Measurements from ENCODE around the gene E2F4.

E2F4 gene

DNA sequence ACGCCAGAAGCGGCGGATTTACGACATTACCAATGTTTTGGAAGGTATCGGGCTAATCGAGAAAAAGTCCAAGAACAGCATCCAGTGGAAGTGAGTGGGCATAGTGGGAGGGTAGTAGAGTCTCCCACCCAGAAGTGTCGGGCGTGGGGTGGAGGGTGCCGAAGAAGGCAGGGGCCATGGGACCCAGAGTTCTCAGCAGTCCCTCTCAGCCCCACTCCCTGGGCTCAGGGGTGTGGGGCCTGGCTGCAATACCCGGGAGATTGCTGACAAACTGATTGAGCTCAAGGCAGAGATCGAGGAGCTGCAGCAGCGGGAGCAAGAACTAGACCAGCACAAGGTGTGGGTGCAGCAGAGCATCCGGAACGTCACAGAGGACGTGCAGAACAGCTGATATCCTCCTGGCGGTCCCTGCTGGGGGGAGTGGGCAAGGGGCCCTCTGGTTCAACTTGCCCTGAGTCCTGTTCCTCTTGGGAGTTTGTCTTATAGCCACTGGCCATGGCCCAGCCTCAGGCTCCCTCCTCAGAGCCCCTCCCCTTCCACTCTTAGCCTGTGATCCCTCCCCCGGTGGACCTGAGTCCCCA lies 916 bp downstream of the E2F4 start:
- CTCF ChIA-PET = interaction anchor here (1.0 to 1.5 kb wide), 2 partner anchors 23 to 175 kb away, joined by 4 read pairs; no protein-coding TSS in a partner anchor

DNA sequence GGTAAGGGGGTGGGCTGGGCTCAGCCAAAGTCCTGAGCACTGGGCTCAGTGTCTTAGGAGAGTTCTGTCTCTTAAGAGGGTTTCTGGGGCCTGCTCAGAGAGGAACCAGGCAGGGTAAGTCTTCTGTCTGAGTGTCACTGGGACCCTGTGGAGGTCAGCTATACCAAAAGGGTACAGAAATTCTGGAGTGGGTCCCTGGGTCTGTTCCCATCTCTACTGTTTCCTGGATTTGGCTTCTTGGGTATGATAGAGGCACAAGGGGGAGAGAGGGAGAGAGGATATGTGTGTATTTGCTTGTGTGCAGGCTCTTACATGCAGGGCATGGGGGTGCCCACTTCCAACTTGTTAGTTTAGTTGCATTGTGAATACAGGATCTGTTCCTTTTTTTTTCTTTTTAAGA lies 1.6 kb downstream of the E2F4 start:
- TF ChIP-seq, protein P1, sequence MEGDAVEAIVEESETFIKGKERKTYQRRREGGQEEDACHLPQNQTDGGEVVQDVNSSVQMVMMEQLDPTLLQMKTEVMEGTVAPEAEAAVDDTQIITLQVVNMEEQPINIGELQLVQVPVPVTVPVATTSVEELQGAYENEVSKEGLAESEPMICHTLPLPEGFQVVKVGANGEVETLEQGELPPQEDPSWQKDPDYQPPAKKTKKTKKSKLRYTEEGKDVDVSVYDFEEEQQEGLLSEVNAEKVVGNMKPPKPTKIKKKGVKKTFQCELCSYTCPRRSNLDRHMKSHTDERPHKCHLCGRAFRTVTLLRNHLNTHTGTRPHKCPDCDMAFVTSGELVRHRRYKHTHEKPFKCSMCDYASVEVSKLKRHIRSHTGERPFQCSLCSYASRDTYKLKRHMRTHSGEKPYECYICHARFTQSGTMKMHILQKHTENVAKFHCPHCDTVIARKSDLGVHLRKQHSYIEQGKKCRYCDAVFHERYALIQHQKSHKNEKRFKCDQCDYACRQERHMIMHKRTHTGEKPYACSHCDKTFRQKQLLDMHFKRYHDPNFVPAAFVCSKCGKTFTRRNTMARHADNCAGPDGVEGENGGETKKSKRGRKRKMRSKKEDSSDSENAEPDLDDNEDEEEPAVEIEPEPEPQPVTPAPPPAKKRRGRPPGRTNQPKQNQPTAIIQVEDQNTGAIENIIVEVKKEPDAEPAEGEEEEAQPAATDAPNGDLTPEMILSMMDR (conservative IDR thresholded peaks at IDR 0.05; ENCODE audit: low read depth) = no peak
- CTCF ChIA-PET = interaction anchor here (0.5 to 1.5 kb wide), 3 partner anchors 24 to 642 kb away, joined by 4 to 5 read pairs (median 4); no protein-coding TSS in a partner anchor
- DNase-seq (ENCODE audit: low spot score) = no peak
- H3K27ac ChIP-seq = peak overlapping the region; percentile 92
- POLR2A ChIA-PET (ENCODE audit: low non-redundant PET) = interaction anchor here (1.3 kb wide), 1 partner anchor 11 kb away, joined by 3 read pairs; no protein-coding TSS in a partner anchor

More for the DNA sequence above, 916 bp downstream of the E2F4 start:
- TF ChIP-seq, protein P1 (conservative IDR thresholded peaks at IDR 0.05; ENCODE audit: low read depth) = no peak
- DNase-seq (ENCODE audit: low spot score) = no peak
- POLR2A ChIA-PET (ENCODE audit: low non-redundant PET) = interaction anchor here (0.7 to 1.3 kb wide), 2 partner anchors 11 to 46 kb away, joined by 3 read pairs; no protein-coding TSS in a partner anchor
- peak overlapping the region; percentile 74 for H3K27ac ChIP-seq

DNA sequence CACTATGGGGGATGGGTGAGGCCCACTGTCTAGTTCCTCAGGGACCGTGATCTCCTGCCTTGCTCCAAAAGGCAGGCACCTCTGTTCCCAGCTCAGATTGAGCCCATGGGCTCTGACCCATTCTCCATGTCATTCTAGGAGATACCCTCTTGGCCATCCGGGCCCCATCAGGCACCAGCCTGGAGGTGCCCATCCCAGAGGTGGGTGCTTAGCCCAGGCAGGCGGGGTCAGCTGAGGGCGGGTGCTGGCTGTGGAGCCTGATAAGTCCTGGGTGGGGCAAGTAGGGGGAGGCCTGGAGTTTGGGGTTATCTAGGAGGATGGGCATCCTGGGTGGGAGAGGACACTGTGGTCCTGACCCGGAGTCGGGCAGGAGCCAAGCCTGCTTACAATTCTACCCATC lies 2.3 kb downstream of the E2F4 start:
- peak overlapping the region; percentile 92 for H3K27ac ChIP-seq
- POLR2A ChIA-PET (ENCODE audit: low non-redundant PET) = no interaction called here
- DNase-seq (ENCODE audit: low spot score) = no peak
- TF ChIP-seq, protein P1 (conservative IDR thresholded peaks at IDR 0.05; ENCODE audit: low read depth) = no peak
- CTCF ChIA-PET = interaction anchor here (0.5 kb wide), 1 partner anchor 641 kb away, joined by 5 read pairs; no protein-coding TSS in a partner anchor

DNA sequence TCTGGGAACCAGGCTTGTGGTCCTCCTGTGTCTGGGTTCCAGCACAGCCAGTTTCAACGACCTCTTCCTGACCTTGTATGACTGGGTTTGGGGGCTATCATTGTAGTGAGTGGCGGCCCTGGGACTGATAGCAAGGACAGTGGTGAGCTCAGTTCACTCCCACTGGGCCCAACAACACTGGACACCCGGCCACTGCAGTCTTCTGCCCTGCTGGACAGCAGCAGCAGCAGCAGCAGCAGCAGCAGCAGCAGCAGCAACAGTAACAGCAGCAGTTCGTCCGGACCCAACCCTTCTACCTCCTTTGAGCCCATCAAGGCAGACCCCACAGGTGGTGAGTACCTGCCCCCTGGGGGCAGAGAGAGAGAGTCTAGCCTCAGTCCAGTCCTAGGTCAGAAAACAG lies 3.7 kb downstream of the E2F4 start:
- POLR2A ChIA-PET (ENCODE audit: low non-redundant PET) = interaction anchor here (0.7 kb wide), 1 partner anchor 21 kb away, joined by 3 read pairs; no protein-coding TSS in a partner anchor
- peak overlapping the region; percentile 92 for H3K27ac ChIP-seq
- TF ChIP-seq, protein P1 (conservative IDR thresholded peaks at IDR 0.05; ENCODE audit: low read depth) = no peak
- no peak for DNase-seq (ENCODE audit: low spot score)
- CTCF ChIA-PET = interaction anchor here (0.6 kb wide), 1 partner anchor 242 kb away, joined by 3 read pairs; no protein-coding TSS in a partner anchor

DNA sequence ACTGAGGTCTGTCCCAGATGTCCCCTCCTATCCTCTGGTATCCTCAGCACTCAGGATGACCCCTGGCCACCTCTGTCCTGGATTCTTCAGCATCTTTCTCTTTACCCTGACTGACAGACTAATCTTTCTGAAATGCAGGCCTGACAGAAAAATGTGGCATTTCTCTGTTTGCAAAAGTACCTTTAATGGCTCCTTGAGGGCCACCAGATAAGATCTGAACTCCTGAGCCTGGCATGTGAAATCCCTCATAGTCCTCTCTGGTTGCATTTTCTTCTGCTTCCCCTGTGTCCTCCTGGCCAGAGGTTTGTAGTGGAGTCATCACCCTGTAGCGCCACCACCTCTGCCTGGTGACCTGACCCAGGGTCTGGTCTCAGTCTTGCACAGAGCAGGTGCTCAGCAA lies 4.9 kb downstream of the E2F4 start:
- ChIA-PET POLR2A (ENCODE audit: low non-redundant PET) (no interaction called here), CTCF (interaction anchor here (0.5 to 4.5 kb wide), 5 partner anchors 10 to 179 kb away, joined by 3 to 19 read pairs (median 6); no protein-coding TSS in a partner anchor)
- TF ChIP-seq, protein P1 (conservative IDR thresholded peaks at IDR 0.05; ENCODE audit: low read depth) = no peak
- peak overlapping the region; percentile 92 for H3K27ac ChIP-seq
- DNase-seq (ENCODE audit: low spot score) = no peak

DNA sequence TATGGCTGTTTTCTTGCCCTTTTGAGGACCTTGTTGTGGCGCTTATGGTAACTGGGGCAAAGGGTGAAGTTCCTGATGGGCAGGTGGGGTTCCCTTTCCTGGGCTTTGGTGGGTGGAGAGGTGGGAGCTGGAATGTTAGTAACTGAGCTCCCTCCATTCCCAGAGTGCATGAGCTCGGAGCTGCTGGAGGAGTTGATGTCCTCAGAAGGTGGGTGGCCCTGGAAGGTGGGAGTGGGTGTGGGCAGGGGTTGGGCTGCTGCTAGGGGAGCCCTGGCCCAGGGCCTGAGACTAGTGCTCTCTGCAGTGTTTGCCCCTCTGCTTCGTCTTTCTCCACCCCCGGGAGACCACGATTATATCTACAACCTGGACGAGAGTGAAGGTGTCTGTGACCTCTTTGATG lies 5.7 kb downstream of the E2F4 start:
- TF ChIP-seq, protein P1 (conservative IDR thresholded peaks at IDR 0.05; ENCODE audit: low read depth) = no peak
- H3K27ac ChIP-seq = peak overlapping the region; percentile 92
- ChIA-PET CTCF (interaction anchor here (0.5 to 4.5 kb wide), 13 partner anchors 10 to 650 kb away, joined by 3 to 20 read pairs (median 4); partner anchors contain the start of genes FHOD1 and TMEM208), POLR2A (ENCODE audit: low non-redundant PET) (interaction anchor here (0.6 to 0.8 kb wide), 2 partner anchors 19 to 49 kb away, joined by 3 read pairs; partner anchors contain the start of gene FHOD1)
- no peak for DNase-seq (ENCODE audit: low spot score)
